ENCODE results near the gene ELAVL1.
"Not testable (repeated sequence)": the region's sequence is repeated elsewhere in the genome, so short reads cannot be mapped to it uniquely, and the experiment has no call there.

ELAVL1 gene

GRCh38 chr19:8005534-8006256 lies at the start of gene ELAVL1:
Gene ELAVL1 (minus strand): TSS chr19:8005641. CDS start chr19:7991815, 13,826 bp downstream.
- DNase-seq, result peak; percentile 91

DNA sequence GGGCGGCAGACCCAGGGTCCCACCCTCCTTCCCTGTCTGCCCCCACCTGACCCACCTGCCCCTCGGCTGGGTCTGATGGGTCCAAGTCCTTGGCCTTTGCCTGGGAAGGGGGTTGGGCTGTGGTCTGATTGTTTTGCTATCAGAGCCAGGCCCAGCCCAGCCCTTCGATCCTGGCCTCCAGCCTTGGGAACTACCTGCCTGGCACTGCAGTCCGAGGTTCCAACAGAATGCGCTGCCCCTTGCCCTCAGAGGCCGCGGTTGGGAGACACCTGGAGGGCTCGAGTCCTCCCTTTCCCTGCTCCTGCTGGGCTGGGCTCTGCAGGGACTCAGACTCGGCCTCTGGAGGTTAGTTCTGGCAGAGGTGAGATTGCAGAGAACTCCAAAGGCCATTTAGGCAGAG lies 48.7 kb upstream of the ELAVL1 start:
- no peak for DNase-seq

GRCh38 chr19:8052464-8052859 lies 47.0 kb upstream of the ELAVL1 start, which contains the start of gene CCL25:
Gene CCL25 (plus strand): TSS chr19:8052760. CDS start chr19:8053050, 290 bp downstream.
- no peak for DNase-seq

DNA sequence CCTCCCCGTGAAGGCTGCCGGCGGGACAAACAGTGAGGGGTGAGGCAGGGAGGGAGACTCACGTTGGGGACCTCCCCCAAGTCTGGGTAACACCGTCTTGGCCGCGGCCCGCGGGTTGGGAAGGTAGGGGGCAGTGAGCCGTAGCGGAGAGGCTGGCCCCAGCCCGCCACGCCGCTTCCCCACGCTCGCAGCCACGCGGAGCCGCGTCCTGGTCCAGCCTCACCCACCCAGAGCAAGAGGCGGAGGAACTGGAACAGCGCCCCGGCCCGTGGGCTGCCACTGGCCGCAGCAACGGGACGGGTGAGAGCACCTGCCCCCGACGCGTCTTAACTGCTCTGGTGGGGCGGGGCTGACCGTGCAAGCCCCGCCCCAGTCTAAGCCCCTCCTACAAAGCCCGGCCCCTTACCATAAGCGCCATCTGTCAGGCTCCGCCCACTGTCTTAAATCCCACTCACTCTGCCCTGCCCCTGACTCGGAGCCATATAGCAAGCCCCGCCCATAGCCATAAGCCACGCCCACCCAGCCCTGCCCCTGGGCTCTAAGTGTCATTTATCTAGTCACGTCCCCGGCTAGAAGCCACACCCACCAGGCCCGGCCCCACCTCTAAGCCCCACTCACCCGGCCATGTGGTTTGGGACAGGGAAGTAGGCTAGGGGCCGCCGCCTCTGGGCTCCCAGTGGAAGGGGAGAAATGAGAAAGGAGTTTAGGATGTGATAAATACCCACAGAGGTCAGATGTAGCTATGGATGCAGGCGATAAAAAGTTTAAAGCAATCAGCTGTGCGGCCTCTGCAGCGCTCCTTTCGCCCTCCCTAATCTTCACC lies 45.0 kb upstream of the ELAVL1 start:
- DNase-seq, result peak; percentile 90

DNA sequence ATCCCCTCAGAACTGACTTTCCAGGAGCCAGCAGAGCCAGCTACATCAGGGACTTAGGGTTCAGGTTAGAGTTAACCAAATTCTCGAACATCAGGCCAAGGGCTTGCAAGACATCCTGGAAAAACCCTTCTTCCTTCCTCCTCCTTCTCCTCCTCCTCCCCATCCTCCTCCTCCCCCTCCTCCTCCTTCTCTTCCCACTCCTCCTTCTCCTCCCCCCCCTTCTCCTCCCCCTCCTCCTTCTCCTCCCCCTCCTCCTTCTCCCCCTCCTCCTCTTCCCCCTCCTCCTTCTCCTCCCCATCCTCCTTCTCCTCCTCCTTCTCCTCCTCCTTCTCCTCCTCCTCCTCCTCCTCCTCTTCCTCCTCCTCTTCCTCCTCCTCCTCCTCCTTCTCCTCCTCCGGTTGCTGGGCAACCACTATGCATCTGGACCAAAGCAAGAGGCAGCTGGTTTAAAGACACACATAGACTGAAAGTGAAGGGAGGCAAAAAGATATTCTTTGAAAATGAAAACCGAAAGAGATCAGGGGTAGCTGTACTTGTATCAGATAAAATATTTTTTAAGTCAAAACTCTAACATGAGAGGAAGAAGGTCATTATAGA lies 41.2 kb upstream of the ELAVL1 start:
- DNase-seq, result no peak

- DNase-seq, result no peak
Measured at GRCh38 chr19:8045872-8046568, 40.6 kb upstream of the ELAVL1 start.

- DNase-seq, result no peak
Measured at GRCh38 chr19:8044018-8044417, 38.6 kb upstream of the ELAVL1 start.

DNA sequence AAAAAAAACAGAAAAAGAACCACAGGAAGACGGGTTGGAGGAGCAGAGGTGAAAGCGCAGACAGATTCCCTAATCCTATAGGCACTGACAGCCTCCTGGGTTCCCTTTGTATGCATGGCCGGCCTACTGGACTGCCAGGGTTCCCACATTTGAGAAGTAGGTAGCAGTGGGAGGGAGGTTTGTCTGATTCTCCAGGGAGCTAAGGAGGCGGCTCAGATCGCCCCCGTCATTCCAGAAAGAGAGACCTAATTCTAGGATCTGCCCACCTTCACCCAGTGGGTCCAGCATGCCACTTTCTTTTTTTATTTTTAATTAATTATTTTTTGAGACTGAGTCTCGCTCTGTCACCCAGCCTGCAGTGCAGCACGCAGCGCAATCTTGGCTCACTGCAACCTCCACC lies 37.5 kb upstream of the ELAVL1 start:
- DNase-seq, result no peak

- DNase-seq, result no peak
Measured at GRCh38 chr19:8041531-8041931, 36.1 kb upstream of the ELAVL1 start.

- DNase-seq, result no peak
Measured at GRCh38 chr19:8039231-8039630, 33.8 kb upstream of the ELAVL1 start.

DNA sequence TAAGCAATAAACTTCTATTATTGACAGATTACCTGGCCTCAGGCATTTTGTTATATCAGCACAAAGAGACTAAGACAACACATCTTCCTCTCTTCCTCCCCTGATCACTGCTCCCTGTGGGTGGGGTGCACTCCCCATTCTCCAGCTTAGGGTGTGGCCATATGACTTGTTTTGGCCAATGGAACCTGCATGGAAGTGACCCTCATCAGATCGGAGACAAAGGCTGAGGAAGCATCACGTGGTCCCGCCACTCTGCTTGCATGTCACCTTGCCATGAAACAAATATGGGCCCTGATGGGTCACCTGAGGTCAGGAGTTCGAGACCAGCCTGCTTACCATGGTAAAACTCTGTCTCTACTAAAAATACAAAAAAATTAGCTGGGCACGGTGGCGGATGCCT lies 33.4 kb upstream of the ELAVL1 start:
- DNase-seq, result no peak

DNA sequence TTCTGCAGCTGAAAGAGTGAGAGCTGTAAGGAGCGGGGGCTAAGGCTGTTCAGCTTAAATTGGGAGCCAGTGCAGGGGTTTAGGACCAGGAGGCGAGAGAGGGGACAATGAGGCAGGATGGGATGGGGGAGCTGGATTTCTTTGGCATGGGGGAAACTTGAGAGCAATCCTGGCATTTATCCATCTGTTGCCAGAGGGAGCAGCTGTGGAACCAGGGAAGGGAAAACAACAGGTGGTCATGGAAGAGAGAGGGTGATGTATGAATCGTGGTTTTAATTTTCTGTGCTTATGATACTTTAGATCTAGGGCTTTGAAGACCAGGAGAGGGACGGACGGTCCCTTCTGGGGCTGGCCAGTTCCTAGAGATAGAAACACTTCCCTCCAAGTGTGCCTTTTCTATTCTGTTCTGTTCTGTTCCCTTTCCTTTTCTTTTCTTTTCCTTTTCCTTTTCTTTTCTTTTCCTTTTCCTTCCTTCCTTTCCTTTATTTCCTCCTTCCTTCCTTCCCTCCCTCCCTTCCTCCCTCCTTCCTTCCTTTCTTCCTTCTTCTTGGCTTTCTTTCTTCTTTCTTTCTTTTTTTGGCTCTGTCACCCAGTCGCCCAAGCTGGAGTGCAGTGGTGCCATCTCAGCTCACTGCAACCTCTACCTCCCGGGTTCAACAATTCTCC lies 31.1 kb upstream of the ELAVL1 start:
- no peak for DNase-seq

GRCh38 chr19:8034178-8034525 lies 28.7 kb upstream of the ELAVL1 start:
- no peak for DNase-seq

DNA sequence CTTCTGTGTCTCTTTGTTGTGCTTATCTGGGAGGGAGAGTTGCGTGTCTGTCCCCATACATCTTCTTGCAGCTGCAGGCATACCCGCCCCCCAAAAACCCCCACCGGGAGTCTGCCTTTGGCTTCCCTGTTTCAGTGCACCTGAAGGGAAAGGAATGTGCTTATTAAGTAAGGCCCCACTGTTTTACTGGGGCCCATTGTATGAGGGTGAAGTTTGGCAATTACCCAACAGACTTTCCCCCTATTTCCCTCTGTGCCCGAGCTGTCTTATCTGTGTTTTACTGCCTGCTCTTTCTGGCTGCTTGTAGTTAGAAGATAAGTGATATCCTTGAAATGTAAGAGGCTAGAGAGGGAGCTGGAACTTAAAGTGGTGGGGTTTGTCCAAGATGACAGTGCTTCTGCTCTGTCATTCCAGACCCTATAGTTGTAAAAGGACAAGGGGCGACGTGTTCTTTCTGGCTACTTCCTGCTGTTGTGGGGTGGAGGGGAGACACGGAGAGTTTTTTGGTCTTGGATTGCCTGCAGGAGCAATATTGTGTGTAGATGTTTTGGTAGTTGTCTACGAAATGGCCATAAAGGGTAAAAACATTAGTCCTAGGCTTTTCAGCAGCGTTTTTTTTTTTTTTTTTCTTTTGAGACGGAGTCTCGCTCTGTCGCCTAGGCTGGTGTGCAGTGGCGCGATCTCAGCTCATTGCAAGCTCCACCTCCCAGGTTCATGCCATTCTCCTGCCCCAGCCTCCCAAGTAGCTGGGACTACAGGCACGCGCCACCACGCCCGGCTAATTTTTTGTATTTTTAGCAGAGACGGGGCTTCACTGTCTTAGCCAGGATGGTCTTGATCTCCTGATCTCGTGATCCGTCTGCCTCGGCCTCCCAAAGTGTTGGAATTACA lies 28.1 kb upstream of the ELAVL1 start:
- not testable (repeated sequence) for DNase-seq

- DNase-seq, result no peak
Measured at GRCh38 chr19:8030960-8031359, 25.5 kb upstream of the ELAVL1 start.

DNA sequence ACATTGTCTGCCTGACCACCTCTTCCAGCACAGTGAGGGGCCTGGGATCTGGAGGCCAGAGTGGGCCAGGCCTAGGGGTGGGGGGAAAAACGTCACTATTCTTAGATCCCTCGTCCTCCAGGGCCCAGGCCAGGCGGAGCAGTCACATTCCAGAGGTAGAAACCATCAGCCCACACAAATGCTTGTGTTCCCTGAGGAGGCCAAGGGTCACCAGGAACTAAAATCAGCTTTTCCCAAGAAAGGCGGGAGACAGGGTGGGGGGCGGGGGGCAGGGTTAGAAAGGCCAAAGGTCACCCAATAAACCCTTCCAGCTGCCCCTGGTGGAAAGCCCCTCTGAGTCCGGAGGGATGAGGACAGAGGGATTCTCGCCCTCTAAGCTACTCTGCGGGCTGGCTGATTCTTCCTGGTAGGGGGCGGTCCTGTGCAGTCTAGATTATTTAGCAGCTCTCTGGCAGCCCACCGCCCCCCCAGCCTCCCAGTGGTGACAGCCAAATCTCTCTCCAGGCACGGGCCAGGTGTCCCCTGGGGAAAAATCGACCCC lies 23.6 kb upstream of the ELAVL1 start:
- no peak for DNase-seq

DNA sequence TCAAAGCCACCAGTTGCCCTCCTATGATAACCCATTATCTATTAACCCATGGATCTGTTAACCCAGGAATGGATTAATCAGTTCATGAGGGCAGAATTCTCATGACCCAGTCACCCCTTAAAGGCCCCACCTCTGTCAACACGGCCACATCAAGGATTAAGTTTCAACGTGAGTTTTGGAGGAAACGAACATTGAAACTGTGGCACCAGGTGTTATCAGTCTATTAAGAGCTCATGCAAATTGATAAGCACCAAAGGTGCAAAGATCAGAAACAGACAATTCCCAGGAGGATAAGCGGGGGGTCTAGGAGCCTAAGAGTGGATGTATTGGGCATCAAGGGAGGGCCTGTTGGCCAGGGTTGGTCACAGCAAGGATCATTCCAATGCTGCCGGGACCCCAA lies 19.9 kb upstream of the ELAVL1 start:
- no peak for DNase-seq

DNA sequence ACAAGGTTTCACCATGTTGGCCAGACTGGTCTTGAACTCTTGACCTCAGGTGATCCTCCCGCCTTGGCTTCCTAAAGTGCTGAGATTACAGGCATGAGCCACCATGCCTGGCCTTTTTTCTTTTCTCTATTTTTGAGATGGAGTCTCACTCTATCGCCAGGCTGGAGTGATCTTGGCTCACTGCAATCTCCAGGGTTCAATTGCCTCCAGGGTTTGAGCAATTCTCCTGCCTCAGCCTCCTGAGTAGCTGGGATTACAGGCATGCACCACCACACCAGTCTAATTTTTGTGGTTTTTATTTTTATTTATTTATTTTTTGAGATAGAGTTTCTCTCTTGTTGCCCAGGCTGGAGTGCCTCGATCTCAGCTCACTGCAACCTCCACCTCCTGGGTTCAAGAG lies 18.8 kb upstream of the ELAVL1 start:
- not testable (repeated sequence) for DNase-seq

DNA sequence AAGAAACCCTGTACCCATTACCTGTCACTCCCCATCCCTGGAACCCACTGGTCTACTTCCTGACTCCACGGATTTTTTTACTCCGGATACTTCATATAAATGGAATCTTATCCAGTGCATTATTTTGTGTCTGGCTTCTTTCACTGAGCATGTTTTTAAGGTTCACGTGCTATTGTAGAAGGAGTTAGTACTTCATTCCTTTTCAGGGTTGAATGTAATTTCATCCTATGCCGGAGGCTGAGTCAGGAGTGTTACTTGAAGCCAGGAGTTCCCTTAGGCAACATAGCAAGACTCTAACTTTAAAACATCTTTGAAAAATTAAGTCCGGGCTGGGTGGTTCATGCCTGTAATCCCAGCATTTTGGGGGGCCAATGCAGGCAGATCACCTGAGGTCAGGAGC lies 17.9 kb upstream of the ELAVL1 start:
- DNase-seq, result no peak

- DNase-seq, result no peak
Measured at GRCh38 chr19:8022275-8022674, 16.8 kb upstream of the ELAVL1 start.

- no peak for DNase-seq
Measured at GRCh38 chr19:8021374-8021773, 15.9 kb upstream of the ELAVL1 start.

All from CD4-positive, alpha-beta T cell treated with Interleukin-17A for 4 hours (primary cell).